ENCODE measurements around the gene LAYN. TPM values are rescaled to one million over a fixed set of nuclear protein-coding genes. Genes with fewer than 3 reads are reported as not detected.
A peak's percentile ranks its signal among the peaks of the same experiment; 100 is the strongest.

The LAYN gene
- polyA plus RNA-seq, 4 donors: 2.4 to 9.9 (median 3.8) TPM; not detected in 1

DNA sequence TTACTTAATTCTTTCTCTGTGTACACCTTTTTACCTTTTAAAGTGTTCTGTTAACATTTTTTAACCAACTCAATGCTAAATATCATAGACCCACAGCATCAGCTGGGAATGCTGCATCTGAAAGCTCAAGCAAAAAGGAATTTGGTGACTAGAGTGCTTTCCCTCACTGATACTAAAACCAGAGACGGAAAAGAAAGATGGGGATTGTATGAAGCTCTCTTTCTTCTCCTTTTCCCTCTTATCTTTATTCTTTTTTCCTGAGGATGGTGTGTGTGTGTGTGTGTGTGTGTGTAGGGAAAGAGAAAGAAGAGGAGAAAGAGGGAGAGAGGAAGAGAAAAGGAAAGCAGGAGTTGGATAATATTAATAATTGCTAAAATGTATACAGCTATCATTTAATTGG, 57.6 kb downstream of the LAYN start:
- Histone ChIP-seq H3K9me3 (ENCODE audit: control insufficient read depth in 2 of 2, insufficient read depth in 1 of 2, low read depth in 1 of 2, low read length in 1 of 2) (no peaks in the 10 kb centered on the region), H3K4me3 (ENCODE audit: low read depth in 1 of 3, low read length in 3 of 3) (no peak overlapping the region), H3K27me3 (ENCODE audit: control insufficient read depth in 3 of 3, insufficient read depth in 3 of 3, low read length in 3 of 3) (no peaks in the 10 kb centered on the region), H3K36me3 (ENCODE audit: control insufficient read depth in 3 of 3, insufficient read depth in 2 of 3, low read depth in 1 of 3, low read length in 3 of 3) (no peaks in the 10 kb centered on the region), H3K27ac (ENCODE audit: low read depth in 1 of 3, low read length in 2 of 3) (no peak overlapping the region), H3K4me1 (ENCODE audit: control insufficient read depth in 3 of 3, insufficient read depth in 2 of 3, low read depth in 1 of 3, low read length in 2 of 3) (peaks cover 0 to 5% (median 0%) of the 10 kb centered on the region in 3 donors)
- WGBS, 3 donors: 61 to 74% (median 64%) methylated on average over 1 of the region's 1 CpG
- DNase-seq: no peak
- no peak for FAIRE-seq

DNA sequence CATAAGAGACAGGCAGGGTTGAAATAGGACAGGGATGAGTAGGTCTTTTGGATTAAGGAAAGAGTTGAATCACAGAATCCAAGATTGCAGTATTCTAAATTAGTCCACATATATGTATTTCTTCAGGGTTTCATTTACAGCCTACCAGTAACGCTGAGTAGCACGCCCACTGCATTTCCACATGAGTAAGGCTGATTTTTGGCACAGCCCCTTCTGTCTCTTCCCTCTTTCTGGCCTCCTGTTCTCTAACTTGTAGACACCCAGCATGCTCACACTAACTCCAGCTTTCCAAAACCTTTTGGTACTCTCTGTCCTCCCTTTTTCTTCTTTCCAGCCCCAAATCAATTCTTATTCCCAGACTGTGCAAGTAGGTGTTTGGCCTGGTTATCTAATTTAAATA, 58.0 kb downstream of the LAYN start:
- FAIRE-seq: no peak
- WGBS, 3 donors: 51 to 76% (median 68%) methylated on average over 2 of the region's 2 CpGs
- H3K27ac ChIP-seq (ENCODE audit: low read depth in 1 of 3, low read length in 2 of 3): no peak overlapping the region

GRCh38 chr11:111601636-111601978, 61.1 kb downstream of the LAYN start:
- no peaks in the 10 kb centered on the region for H3K27me3 ChIP-seq (ENCODE audit: control insufficient read depth in 3 of 3, insufficient read depth in 3 of 3, low read length in 3 of 3)
- WGBS, 3 donors: 16 to 23% (median 22%) methylated on average over 9 of the region's 9 CpGs
- no peaks in the 10 kb centered on the region for H3K9me3 ChIP-seq (ENCODE audit: control insufficient read depth in 2 of 2, insufficient read depth in 1 of 2, low read depth in 1 of 2, low read length in 1 of 2)
- no peaks in the 10 kb centered on the region for H3K36me3 ChIP-seq (ENCODE audit: control insufficient read depth in 3 of 3, insufficient read depth in 2 of 3, low read depth in 1 of 3, low read length in 3 of 3)
- no peak for FAIRE-seq
- DNase-seq: no peak
- peak overlapping the region; percentile 30 to 91 (median 69) for H3K4me3 ChIP-seq (ENCODE audit: low read depth in 1 of 3, low read length in 3 of 3)
- H3K27ac ChIP-seq (ENCODE audit: low read depth in 1 of 3, low read length in 2 of 3): peak overlapping the region in 2 of 3 donors; percentile 61 to 99
- H3K4me1 ChIP-seq (ENCODE audit: control insufficient read depth in 3 of 3, insufficient read depth in 2 of 3, low read depth in 1 of 3, low read length in 2 of 3): peaks cover 0 to 5% (median 0%) of the 10 kb centered on the region in 3 donors

More for the DNA sequence above, 58.0 kb downstream of the LAYN start:
- Histone ChIP-seq H3K36me3 (ENCODE audit: control insufficient read depth in 3 of 3, insufficient read depth in 2 of 3, low read depth in 1 of 3, low read length in 3 of 3) (no peaks in the 10 kb centered on the region), H3K9me3 (ENCODE audit: control insufficient read depth in 2 of 2, insufficient read depth in 1 of 2, low read depth in 1 of 2, low read length in 1 of 2) (no peaks in the 10 kb centered on the region), H3K4me3 (ENCODE audit: low read depth in 1 of 3, low read length in 3 of 3) (no peak overlapping the region), H3K27me3 (ENCODE audit: control insufficient read depth in 3 of 3, insufficient read depth in 3 of 3, low read length in 3 of 3) (no peaks in the 10 kb centered on the region), H3K4me1 (ENCODE audit: control insufficient read depth in 3 of 3, insufficient read depth in 2 of 3, low read depth in 1 of 3, low read length in 2 of 3) (peaks cover 0 to 5% (median 0%) of the 10 kb centered on the region in 3 donors)
- DNase-seq: no peak

DNA sequence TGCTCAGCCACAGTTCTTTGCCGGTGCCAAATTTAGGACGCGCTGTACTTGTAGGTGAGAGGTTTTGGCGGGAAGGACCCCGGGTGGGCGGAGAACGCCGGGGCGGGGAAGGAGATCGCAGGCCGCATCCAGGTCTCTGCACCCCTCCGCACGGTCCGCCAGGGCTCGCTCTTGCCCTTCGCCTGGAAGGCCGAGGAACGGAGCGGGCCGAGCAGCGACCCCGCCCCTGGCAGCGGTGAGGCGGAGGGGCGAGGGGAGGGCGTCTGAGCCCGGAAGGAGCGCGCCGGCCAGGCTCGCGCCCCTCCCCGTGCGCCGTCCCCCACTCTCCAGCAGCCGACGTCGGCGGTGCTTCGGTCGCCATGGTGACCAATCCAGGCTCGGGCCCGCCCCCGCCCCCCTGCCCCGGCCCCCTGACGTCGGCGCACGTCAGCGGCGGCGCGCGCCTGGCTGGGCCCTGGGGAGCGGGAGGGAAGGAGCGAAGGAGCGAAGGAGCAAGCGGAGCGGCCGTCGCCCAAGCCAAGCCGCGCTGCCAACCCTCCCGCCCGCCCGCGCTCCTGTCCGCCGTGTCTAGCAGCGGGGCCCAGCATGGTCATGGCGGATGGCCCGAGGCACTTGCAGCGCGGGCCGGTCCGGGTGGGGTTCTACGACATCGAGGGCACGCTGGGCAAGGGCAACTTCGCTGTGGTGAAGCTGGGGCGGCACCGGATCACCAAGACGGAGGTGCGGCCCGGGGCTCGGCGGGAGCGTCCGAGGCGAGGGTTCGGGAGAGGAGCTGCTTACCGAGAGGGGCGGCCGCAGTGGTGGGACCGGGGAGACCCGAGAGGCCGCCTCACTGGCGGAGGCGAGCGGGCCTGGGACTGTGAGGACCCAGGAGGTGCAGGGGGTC, 61.7 kb downstream of the LAYN start, which contains the start of gene SIK2:
SIK2 (plus strand) TSS at position 471 of the 886 bp plus-strand sequence; CDS start at position 586, 115 bp downstream.
- FAIRE-seq: no peak
- Histone ChIP-seq H3K36me3 (ENCODE audit: control insufficient read depth in 3 of 3, insufficient read depth in 2 of 3, low read depth in 1 of 3, low read length in 3 of 3) (no peaks in the 10 kb centered on the region), H3K27me3 (ENCODE audit: control insufficient read depth in 3 of 3, insufficient read depth in 3 of 3, low read length in 3 of 3) (no peaks in the 10 kb centered on the region), H3K27ac (ENCODE audit: low read depth in 1 of 3, low read length in 2 of 3) (peak within 1 kb of the TSS; percentile 61 to 99 (median 95)), H3K9me3 (ENCODE audit: control insufficient read depth in 2 of 2, insufficient read depth in 1 of 2, low read depth in 1 of 2, low read length in 1 of 2) (no peaks in the 10 kb centered on the region), H3K4me3 (ENCODE audit: low read depth in 1 of 3, low read length in 3 of 3) (peak within 1 kb of the TSS; percentile 69 to 95 (median 91)), H3K4me1 (ENCODE audit: control insufficient read depth in 3 of 3, insufficient read depth in 2 of 3, low read depth in 1 of 3, low read length in 2 of 3) (peaks cover 0 to 5% (median 0%) of the 10 kb centered on the region in 3 donors)
- peak; percentile 91 to 97 for DNase-seq
- 0 to 1% (median 0%) methylated on average over 78 to 100 of the region's 100 CpGs for WGBS, 3 donors

GRCh38 chr11:111602865-111603610, 62.5 kb downstream of the LAYN start:
- DNase-seq (peak; percentile 60 to 61), FAIRE-seq (no peak)
- Histone ChIP-seq H3K9me3 (ENCODE audit: control insufficient read depth in 2 of 2, insufficient read depth in 1 of 2, low read depth in 1 of 2, low read length in 1 of 2) (no peaks in the 10 kb centered on the region), H3K36me3 (ENCODE audit: control insufficient read depth in 3 of 3, insufficient read depth in 2 of 3, low read depth in 1 of 3, low read length in 3 of 3) (no peaks in the 10 kb centered on the region), H3K4me3 (ENCODE audit: low read depth in 1 of 3, low read length in 3 of 3) (peak overlapping the region; percentile 69 to 95 (median 91)), H3K27me3 (ENCODE audit: control insufficient read depth in 3 of 3, insufficient read depth in 3 of 3, low read length in 3 of 3) (no peaks in the 10 kb centered on the region), H3K4me1 (ENCODE audit: control insufficient read depth in 3 of 3, insufficient read depth in 2 of 3, low read depth in 1 of 3, low read length in 2 of 3) (peaks cover 0 to 5% (median 0%) of the 10 kb centered on the region in 3 donors), H3K27ac (ENCODE audit: low read depth in 1 of 3, low read length in 2 of 3) (peak overlapping the region; percentile 61 to 99 (median 95))
- 0 to 1% (median 1%) methylated on average over 19 to 44 of the region's 44 CpGs for WGBS, 3 donors

- Histone ChIP-seq H3K36me3 (ENCODE audit: control insufficient read depth in 3 of 3, insufficient read depth in 2 of 3, low read depth in 1 of 3, low read length in 3 of 3) (no peaks in the 10 kb centered on the region), H3K4me1 (ENCODE audit: control insufficient read depth in 3 of 3, insufficient read depth in 2 of 3, low read depth in 1 of 3, low read length in 2 of 3) (peaks cover 0 to 5% (median 0%) of the 10 kb centered on the region in 3 donors), H3K27ac (ENCODE audit: low read depth in 1 of 3, low read length in 2 of 3) (peak overlapping the region; percentile 52 to 99 (median 95)), H3K27me3 (ENCODE audit: control insufficient read depth in 3 of 3, insufficient read depth in 3 of 3, low read length in 3 of 3) (no peaks in the 10 kb centered on the region), H3K9me3 (ENCODE audit: control insufficient read depth in 2 of 2, insufficient read depth in 1 of 2, low read depth in 1 of 2, low read length in 1 of 2) (no peaks in the 10 kb centered on the region), H3K4me3 (ENCODE audit: low read depth in 1 of 3, low read length in 3 of 3) (peak overlapping the region; percentile 69 to 95 (median 91))
- DNase-seq (no peak), FAIRE-seq (peak; percentile 5)
- WGBS, 3 donors: 6 to 12% (median 8%) methylated on average over 7 of the region's 7 CpGs
Observed at GRCh38 chr11:111603611-111604130, 63.2 kb downstream of the LAYN start.

GRCh38 chr11:111604392-111605009, 64.0 kb downstream of the LAYN start:
- H3K27ac ChIP-seq (ENCODE audit: low read depth in 1 of 3, low read length in 2 of 3): no peak overlapping the region
- FAIRE-seq (peak; percentile 19), DNase-seq (peak; percentile 69 to 71)
- peak overlapping the region in 1 of 3 donors; percentile 4 for H3K4me3 ChIP-seq (ENCODE audit: low read depth in 1 of 3, low read length in 3 of 3)
- H3K36me3 ChIP-seq (ENCODE audit: control insufficient read depth in 3 of 3, insufficient read depth in 2 of 3, low read depth in 1 of 3, low read length in 3 of 3): no peaks in the 10 kb centered on the region
- no peaks in the 10 kb centered on the region for H3K9me3 ChIP-seq (ENCODE audit: control insufficient read depth in 2 of 2, insufficient read depth in 1 of 2, low read depth in 1 of 2, low read length in 1 of 2)
- no peaks in the 10 kb centered on the region for H3K27me3 ChIP-seq (ENCODE audit: control insufficient read depth in 3 of 3, insufficient read depth in 3 of 3, low read length in 3 of 3)
- WGBS, 3 donors: 26 to 34% (median 29%) methylated on average over 9 of the region's 9 CpGs
- H3K4me1 ChIP-seq (ENCODE audit: control insufficient read depth in 3 of 3, insufficient read depth in 2 of 3, low read depth in 1 of 3, low read length in 2 of 3): peaks cover 0 to 5% (median 0%) of the 10 kb centered on the region in 3 donors

DNA sequence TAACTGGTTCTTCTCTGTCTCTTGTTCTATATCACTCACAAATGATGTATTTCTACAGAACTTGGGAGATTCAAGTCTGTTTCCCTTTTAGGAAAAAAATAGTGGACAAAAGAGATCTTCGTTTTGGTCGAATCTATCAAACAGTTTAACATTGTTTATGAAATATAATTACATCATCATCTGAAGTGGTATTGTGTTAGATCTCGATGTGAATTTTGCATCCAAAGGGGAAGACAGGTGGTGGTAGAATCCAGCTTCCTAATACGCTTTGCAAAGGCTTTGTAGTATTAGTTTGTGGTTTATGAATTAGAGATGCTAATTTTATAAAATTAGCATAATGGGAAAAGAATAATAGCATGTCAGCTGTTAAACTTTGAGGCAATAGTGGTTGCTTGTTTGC, 65.2 kb downstream of the LAYN start:
- no peaks in the 10 kb centered on the region for H3K27me3 ChIP-seq (ENCODE audit: control insufficient read depth in 3 of 3, insufficient read depth in 3 of 3, low read length in 3 of 3)
- 44 to 47% (median 47%) methylated on average over 4 of the region's 4 CpGs for WGBS, 3 donors
- no peaks in the 10 kb centered on the region for H3K36me3 ChIP-seq (ENCODE audit: control insufficient read depth in 3 of 3, insufficient read depth in 2 of 3, low read depth in 1 of 3, low read length in 3 of 3)
- H3K4me3 ChIP-seq (ENCODE audit: low read depth in 1 of 3, low read length in 3 of 3): no peak overlapping the region
- H3K27ac ChIP-seq (ENCODE audit: low read depth in 1 of 3, low read length in 2 of 3): no peak overlapping the region
- H3K9me3 ChIP-seq (ENCODE audit: control insufficient read depth in 2 of 2, insufficient read depth in 1 of 2, low read depth in 1 of 2, low read length in 1 of 2): no peaks in the 10 kb centered on the region
- peaks cover 0 to 5% (median 0%) of the 10 kb centered on the region in 3 donors for H3K4me1 ChIP-seq (ENCODE audit: control insufficient read depth in 3 of 3, insufficient read depth in 2 of 3, low read depth in 1 of 3, low read length in 2 of 3)
- no peak for DNase-seq
- no peak for FAIRE-seq
